Spleen (tissue), 7 donors: ENCODE results near the gene FAM20A.
"Not testable (repeated sequence)": the region's sequence is repeated elsewhere in the genome, so short reads cannot be mapped to it uniquely, and the experiment has no call there.

Experiments
- POLR2A ChIP-seq, 3 donors: fragments of 450-650 bp; IDR thresholded peaks; one replicate each; pipeline ENCODE4 v1.5.1; 2017; ENCODE audit warnings: antibody characterized with exemption in 3 of 3, mild to moderate bottlenecking in 1 of 3
- TF ChIP-seq, protein P1 (sequence below), 11 experiments: fragments of 200-600 bp in 7 of 11; fragments of 450-650 bp in 4 of 11; sonication (generic) in 4 of 11; IDR thresholded peaks in 8 of 11; conservative IDR thresholded peaks in 3 of 11; 1 replicate in 7 of 11; 2 replicates in 4 of 11; pipeline versions ENCODE4 v1.4.0 to v1.8.0; 2016 to 2021; ENCODE audit warnings: antibody characterized with exemption in 11 of 11, inconsistent platforms in 4 of 11, mild to moderate bottlenecking in 1 of 11
- donor health status: DM: no; HTN: no; CAD: no; lungs with moderate emphysema.
- donor health status: DM: no; HTN: no; CAD: no.
- donor health status: DM: no; HTN: no; CAD: no.

DNA sequence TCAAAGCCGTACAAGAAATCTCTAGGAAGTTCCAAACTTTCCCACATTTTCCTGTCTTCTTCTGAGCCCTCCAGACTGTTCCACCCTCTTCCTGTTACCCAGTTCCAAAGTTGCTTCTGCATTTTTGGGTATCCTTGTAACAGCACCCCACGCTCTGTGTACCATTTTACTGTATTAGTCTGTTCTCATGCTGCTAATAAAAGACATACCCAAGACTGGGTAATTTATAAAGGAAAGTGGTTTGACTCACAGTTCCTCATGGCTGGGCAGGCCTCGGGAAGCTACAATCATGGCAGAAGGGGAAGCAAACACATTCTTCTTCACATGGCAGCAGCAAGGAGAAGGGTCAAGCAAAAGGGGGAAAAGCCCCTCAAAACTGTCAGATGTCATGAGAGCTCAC, 82.1 kb downstream of the FAM20A start:
- TF ChIP-seq, protein P1, sequence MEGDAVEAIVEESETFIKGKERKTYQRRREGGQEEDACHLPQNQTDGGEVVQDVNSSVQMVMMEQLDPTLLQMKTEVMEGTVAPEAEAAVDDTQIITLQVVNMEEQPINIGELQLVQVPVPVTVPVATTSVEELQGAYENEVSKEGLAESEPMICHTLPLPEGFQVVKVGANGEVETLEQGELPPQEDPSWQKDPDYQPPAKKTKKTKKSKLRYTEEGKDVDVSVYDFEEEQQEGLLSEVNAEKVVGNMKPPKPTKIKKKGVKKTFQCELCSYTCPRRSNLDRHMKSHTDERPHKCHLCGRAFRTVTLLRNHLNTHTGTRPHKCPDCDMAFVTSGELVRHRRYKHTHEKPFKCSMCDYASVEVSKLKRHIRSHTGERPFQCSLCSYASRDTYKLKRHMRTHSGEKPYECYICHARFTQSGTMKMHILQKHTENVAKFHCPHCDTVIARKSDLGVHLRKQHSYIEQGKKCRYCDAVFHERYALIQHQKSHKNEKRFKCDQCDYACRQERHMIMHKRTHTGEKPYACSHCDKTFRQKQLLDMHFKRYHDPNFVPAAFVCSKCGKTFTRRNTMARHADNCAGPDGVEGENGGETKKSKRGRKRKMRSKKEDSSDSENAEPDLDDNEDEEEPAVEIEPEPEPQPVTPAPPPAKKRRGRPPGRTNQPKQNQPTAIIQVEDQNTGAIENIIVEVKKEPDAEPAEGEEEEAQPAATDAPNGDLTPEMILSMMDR (IDR thresholded peaks at IDR 0.05 in 8 of 11, conservative IDR thresholded peaks at IDR 0.05 in 3 of 11), result not testable (repeated sequence)
- not testable (repeated sequence) for TF ChIP-seq POLR2A (IDR thresholded peaks at IDR 0.05)
